ENCODE measurements around the gene SYTL2.
"Not testable (repeated sequence)": the region's sequence is repeated elsewhere in the genome, so short reads cannot be mapped to it uniquely, and the experiment has no call there.

DNA sequence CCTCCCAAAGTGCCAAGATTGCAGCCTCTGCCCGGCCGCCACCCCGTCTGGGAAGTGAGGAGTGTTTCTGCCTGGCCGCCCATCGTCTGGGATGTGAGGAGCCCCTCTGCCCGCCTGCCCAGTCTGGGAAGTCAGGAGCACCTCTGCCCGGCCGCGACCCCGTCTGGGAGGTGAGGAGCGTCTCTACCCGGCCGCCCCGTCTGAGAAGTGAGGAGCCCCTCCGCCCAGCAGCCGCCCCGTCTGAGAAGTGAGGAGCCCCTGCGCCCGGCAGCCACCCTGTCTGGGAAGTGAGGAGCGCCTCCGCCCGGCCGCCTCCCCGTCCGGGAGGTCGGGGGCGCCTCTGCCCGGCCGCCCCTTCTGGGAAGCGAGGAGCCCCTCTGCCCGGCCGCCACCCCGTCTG is 41.8 kb upstream of the SYTL2 start:
- TF ChIP-seq CTCF, POLR2A (IDR thresholded peaks at IDR 0.05): not testable (repeated sequence)

Data from adrenal gland (tissue), 5 donors.